ENCODE data around the gene PLEKHA7. TPM values are rescaled to one million over a fixed set of nuclear protein-coding genes. Genes with fewer than 3 reads are reported as not detected.

Gene PLEKHA7
- polyA plus RNA-seq, 3 donors from 2014 or later, result 0.28 to 0.31 TPM; not detected in 1

GRCh38 chr11:16857186-16857585 is 157.0 kb downstream of the PLEKHA7 start:
- H3K27ac Mint-ChIP-seq, result no peak overlapping the region
- peaks cover 0 to 5% (median 4%) of the 10 kb centered on the region in 3 donors for H3K27me3 Mint-ChIP-seq (ENCODE audit: low read depth in 3 of 3)
- no peaks in the 10 kb centered on the region for H3K36me3 Mint-ChIP-seq
- no peak for DNase-seq
- no peak overlapping the region for H3K4me3 Mint-ChIP-seq
- H3K4me1 Mint-ChIP-seq, result no peaks in the 10 kb centered on the region
- H3K9me3 Mint-ChIP-seq, result no peaks in the 10 kb centered on the region

GRCh38 chr11:16856022-16856471 is 158.2 kb downstream of the PLEKHA7 start:
- peaks cover 0 to 5% (median 0%) of the 10 kb centered on the region in 3 donors for H3K27me3 Mint-ChIP-seq (ENCODE audit: low read depth in 3 of 3)

DNA sequence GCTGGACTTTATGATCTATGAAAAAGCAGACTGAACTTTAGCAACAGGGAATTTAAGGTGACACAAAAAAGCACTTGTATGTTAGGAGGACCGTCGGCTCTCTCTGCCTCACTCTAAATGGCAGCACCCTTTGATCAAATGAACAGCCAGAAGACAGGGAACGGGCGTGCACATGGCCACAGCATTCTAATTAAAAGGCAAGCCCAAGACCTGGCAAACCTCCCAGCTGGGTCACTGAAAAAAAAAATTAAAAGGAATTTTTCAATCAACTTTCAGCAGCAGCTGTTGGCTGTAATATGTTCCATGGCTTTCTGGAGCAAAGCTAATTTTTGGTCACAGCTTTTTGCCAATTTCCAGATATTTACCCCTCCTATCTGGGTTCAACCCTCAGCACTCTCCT is 159.2 kb downstream of the PLEKHA7 start:
- Mint-ChIP-seq H3K27ac (no peak overlapping the region), H3K4me3 (no peak overlapping the region), H3K36me3 (no peaks in the 10 kb centered on the region), H3K9me3 (no peaks in the 10 kb centered on the region), H3K27me3 (ENCODE audit: low read depth in 3 of 3) (peaks cover 0 to 5% (median 0%) of the 10 kb centered on the region in 3 donors), H3K4me1 (no peaks in the 10 kb centered on the region)
- no peak for DNase-seq

More at GRCh38 chr11:16856022-16856471, 158.2 kb downstream of the PLEKHA7 start:
- H3K9me3 Mint-ChIP-seq, result no peaks in the 10 kb centered on the region
- no peak overlapping the region for H3K4me3 Mint-ChIP-seq
- no peaks in the 10 kb centered on the region for H3K4me1 Mint-ChIP-seq
- H3K27ac Mint-ChIP-seq, result no peak overlapping the region
- H3K36me3 Mint-ChIP-seq, result no peaks in the 10 kb centered on the region
- DNase-seq, result no peak

- Mint-ChIP-seq H3K9me3 (no peaks in the 10 kb centered on the region), H3K36me3 (no peaks in the 10 kb centered on the region), H3K4me3 (no peak overlapping the region), H3K27me3 (ENCODE audit: low read depth in 3 of 3) (peaks cover 0 to 5% (median 0%) of the 10 kb centered on the region in 3 donors), H3K27ac (no peak overlapping the region), H3K4me1 (no peaks in the 10 kb centered on the region)
- no peak for DNase-seq
Measured at GRCh38 chr11:16853859-16854258, 160.4 kb downstream of the PLEKHA7 start.

GRCh38 chr11:16853266-16853665 is 160.9 kb downstream of the PLEKHA7 start:
- H3K36me3 Mint-ChIP-seq, result no peaks in the 10 kb centered on the region
- H3K4me1 Mint-ChIP-seq, result no peaks in the 10 kb centered on the region
- no peaks in the 10 kb centered on the region for H3K9me3 Mint-ChIP-seq
- no peak overlapping the region for H3K27ac Mint-ChIP-seq
- no peak overlapping the region for H3K4me3 Mint-ChIP-seq
- peaks cover 0 to 5% (median 0%) of the 10 kb centered on the region in 3 donors for H3K27me3 Mint-ChIP-seq (ENCODE audit: low read depth in 3 of 3)
- no peak for DNase-seq

- Mint-ChIP-seq H3K4me1 (no peaks in the 10 kb centered on the region), H3K27ac (no peak overlapping the region), H3K9me3 (no peaks in the 10 kb centered on the region), H3K36me3 (no peaks in the 10 kb centered on the region), H3K4me3 (no peak overlapping the region), H3K27me3 (ENCODE audit: low read depth in 3 of 3) (peaks cover 0 to 2% (median 2%) of the 10 kb centered on the region in 3 donors)
- DNase-seq, result no peak
Measured at GRCh38 chr11:16846305-16846704, 167.9 kb downstream of the PLEKHA7 start.

DNA sequence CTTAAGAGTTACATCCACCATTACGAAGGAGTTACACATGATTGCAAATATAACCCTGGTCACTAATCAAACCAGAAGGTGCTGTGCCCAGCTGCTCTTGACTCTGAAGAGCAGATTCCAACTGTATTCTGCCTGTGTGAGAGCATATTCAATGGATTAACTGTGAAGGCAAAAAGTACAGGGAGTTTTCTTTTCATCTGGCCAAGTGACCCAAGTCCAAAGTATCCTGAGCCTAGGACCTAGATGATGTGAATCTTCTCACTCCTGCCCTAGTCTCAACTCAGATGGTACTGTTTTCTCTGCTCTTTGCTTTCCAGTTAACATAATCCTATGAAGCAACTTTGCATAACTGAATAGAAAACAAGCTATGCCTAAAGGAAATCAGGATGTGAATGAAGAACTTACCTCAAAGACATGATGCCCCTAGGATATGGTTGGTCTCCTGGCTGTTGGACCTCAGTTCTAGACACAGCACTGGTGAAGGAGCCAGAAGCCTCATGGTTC is 169.9 kb downstream of the PLEKHA7 start:
- no peak overlapping the region for H3K4me3 Mint-ChIP-seq
- H3K27ac Mint-ChIP-seq, result no peak overlapping the region
- no peak for DNase-seq
- H3K9me3 Mint-ChIP-seq, result no peaks in the 10 kb centered on the region
- no peaks in the 10 kb centered on the region for H3K4me1 Mint-ChIP-seq
- H3K36me3 Mint-ChIP-seq, result no peaks in the 10 kb centered on the region
- H3K27me3 Mint-ChIP-seq (ENCODE audit: low read depth in 3 of 3), result peaks cover 0 to 2% (median 2%) of the 10 kb centered on the region in 3 donors

- Mint-ChIP-seq H3K9me3 (no peaks in the 10 kb centered on the region), H3K4me1 (no peaks in the 10 kb centered on the region), H3K36me3 (no peaks in the 10 kb centered on the region), H3K4me3 (no peak overlapping the region), H3K27me3 (ENCODE audit: low read depth in 3 of 3) (peaks cover 0 to 2% (median 2%) of the 10 kb centered on the region in 3 donors), H3K27ac (no peak overlapping the region)
- DNase-seq, result no peak
Measured at GRCh38 chr11:16843294-16843693, 170.9 kb downstream of the PLEKHA7 start.

DNA sequence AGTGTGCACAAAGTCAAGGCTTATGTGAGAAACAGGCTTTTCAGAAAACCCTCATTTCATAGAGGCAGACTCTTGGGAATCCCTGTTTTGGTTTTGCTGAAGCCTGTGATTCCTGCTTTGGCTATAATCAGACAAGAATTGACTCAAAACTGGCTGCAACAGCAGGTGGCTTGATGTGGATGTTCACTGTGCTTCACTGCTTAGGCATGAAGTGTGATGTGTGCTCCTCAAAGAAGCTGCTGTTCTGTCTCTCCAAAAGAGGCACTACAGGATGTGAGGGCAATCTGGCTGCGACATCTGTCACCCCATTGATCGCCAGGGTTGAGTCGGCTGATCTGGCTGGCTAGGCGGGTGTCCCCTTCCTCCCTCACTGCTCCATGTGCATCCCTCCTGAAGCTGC is 172.2 kb downstream of the PLEKHA7 start:
- H3K9me3 Mint-ChIP-seq, result no peaks in the 10 kb centered on the region
- H3K27me3 Mint-ChIP-seq (ENCODE audit: low read depth in 3 of 3), result peaks cover 0 to 2% (median 2%) of the 10 kb centered on the region in 3 donors
- H3K27ac Mint-ChIP-seq, result no peak overlapping the region
- H3K4me3 Mint-ChIP-seq, result no peak overlapping the region
- no peaks in the 10 kb centered on the region for H3K4me1 Mint-ChIP-seq
- H3K36me3 Mint-ChIP-seq, result no peaks in the 10 kb centered on the region
- no peak for DNase-seq

GRCh38 chr11:16841481-16841880 is 172.7 kb downstream of the PLEKHA7 start:
- no peaks in the 10 kb centered on the region for H3K9me3 Mint-ChIP-seq
- H3K4me1 Mint-ChIP-seq, result no peaks in the 10 kb centered on the region
- H3K4me3 Mint-ChIP-seq, result no peak overlapping the region
- H3K27me3 Mint-ChIP-seq (ENCODE audit: low read depth in 3 of 3), result peaks cover 0 to 2% (median 2%) of the 10 kb centered on the region in 3 donors
- H3K36me3 Mint-ChIP-seq, result no peaks in the 10 kb centered on the region
- DNase-seq, result no peak
- H3K27ac Mint-ChIP-seq, result no peak overlapping the region

DNA sequence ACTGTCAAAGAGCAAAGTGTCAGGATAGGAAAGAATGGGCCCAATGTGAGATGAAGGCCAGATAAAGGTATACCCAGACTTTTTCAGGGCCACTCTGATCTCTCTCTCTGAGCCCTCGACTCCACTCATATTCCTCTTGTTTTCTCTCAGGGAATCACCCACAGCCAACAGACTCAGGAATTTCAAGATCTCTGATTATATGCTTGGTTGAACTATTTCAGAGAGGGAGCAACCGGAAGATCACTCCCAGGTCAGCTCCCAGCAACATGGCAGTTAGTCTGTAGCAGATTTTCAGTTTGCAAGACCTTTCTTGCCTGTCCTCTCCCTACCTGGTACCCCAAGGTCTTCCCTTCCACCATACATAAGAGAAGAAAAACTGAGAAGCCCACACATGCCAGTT is 173.3 kb downstream of the PLEKHA7 start:
- no peaks in the 10 kb centered on the region for H3K36me3 Mint-ChIP-seq
- peaks cover 0 to 2% (median 2%) of the 10 kb centered on the region in 3 donors for H3K27me3 Mint-ChIP-seq (ENCODE audit: low read depth in 3 of 3)
- no peak overlapping the region for H3K4me3 Mint-ChIP-seq
- DNase-seq, result no peak
- H3K4me1 Mint-ChIP-seq, result no peaks in the 10 kb centered on the region
- no peaks in the 10 kb centered on the region for H3K9me3 Mint-ChIP-seq
- H3K27ac Mint-ChIP-seq, result no peak overlapping the region

GRCh38 chr11:16839821-16840220 is 174.4 kb downstream of the PLEKHA7 start:
- H3K4me1 Mint-ChIP-seq, result no peaks in the 10 kb centered on the region
- H3K36me3 Mint-ChIP-seq, result no peaks in the 10 kb centered on the region
- DNase-seq, result no peak
- no peaks in the 10 kb centered on the region for H3K9me3 Mint-ChIP-seq
- H3K27ac Mint-ChIP-seq, result no peak overlapping the region
- no peak overlapping the region for H3K4me3 Mint-ChIP-seq
- no peaks in the 10 kb centered on the region for H3K27me3 Mint-ChIP-seq (ENCODE audit: low read depth in 3 of 3)

GRCh38 chr11:16834384-16834783 is 179.8 kb downstream of the PLEKHA7 start:
- Mint-ChIP-seq H3K4me1 (no peaks in the 10 kb centered on the region), H3K27ac (no peak overlapping the region)
- no peak for DNase-seq

DNA sequence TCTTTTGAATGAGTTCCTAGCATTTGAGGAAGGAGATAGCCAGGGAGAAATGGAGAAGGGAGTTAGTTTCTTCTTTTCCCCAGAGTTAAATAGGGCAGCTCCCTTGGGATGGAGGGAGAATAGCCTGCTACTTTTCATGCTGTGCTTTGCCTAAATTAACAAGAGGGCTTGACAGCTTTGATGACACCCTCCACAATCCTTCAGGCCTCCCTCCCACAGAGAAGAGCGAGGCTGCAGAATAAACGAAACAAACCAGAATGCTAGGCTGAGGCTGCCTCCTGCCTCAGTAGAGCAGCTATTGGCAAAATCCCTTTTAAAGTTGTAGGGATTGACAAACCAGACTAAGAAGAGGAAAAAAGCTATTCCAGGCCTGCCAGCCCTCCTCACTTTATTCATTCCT is 181.2 kb downstream of the PLEKHA7 start:
- Mint-ChIP-seq H3K27me3 (ENCODE audit: low read depth in 3 of 3) (peaks cover 0 to 6% (median 0%) of the 10 kb centered on the region in 3 donors), H3K27ac (no peak overlapping the region), H3K4me1 (no peaks in the 10 kb centered on the region), H3K9me3 (no peaks in the 10 kb centered on the region), H3K4me3 (no peak overlapping the region), H3K36me3 (no peaks in the 10 kb centered on the region)
- no peak for DNase-seq

More at GRCh38 chr11:16834384-16834783, 179.8 kb downstream of the PLEKHA7 start:
- Mint-ChIP-seq H3K4me3 (no peak overlapping the region), H3K36me3 (no peaks in the 10 kb centered on the region), H3K27me3 (ENCODE audit: low read depth in 3 of 3) (peaks cover 0 to 6% (median 0%) of the 10 kb centered on the region in 3 donors), H3K9me3 (no peaks in the 10 kb centered on the region)

GRCh38 chr11:16832193-16832539 is 182.0 kb downstream of the PLEKHA7 start:
- peaks cover 0 to 6% (median 0%) of the 10 kb centered on the region in 3 donors for H3K27me3 Mint-ChIP-seq (ENCODE audit: low read depth in 3 of 3)
- no peak overlapping the region for H3K27ac Mint-ChIP-seq
- H3K4me3 Mint-ChIP-seq, result no peak overlapping the region
- no peaks in the 10 kb centered on the region for H3K36me3 Mint-ChIP-seq
- no peaks in the 10 kb centered on the region for H3K4me1 Mint-ChIP-seq
- DNase-seq, result no peak
- H3K9me3 Mint-ChIP-seq, result no peaks in the 10 kb centered on the region

All from immature natural killer cell (primary cell).